ENCODE measurements around the gene EIF2S2.

DNA sequence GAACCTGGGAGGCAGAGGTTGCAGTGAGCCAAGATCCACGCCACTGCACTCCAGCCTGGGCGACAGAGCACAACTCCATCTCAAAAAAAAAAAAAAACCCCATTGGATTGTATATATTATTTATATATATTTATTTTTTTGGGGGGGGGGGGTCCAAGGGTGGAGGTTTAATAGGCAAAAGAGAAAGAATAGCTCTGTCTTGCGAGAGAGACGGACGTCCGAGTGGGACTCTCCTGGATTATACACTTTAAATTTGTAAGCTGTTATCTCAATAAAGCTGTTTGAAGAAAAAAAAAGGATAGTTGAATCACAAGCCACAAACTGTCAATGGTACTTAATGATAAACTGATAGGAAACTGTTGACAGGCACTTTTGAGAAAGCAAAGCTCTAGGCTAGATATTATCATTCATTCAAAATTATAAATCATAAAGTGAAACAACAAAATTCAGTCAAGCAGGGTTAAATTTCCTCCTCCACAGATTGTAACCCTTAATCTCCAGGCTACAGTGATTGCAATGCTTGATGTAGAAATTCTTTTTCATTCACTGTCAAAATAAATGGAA, 20.3 kb downstream of the EIF2S2 start:
- TF ChIP-seq CTCF (IDR thresholded peaks at IDR 0.05) (no peak), EZH2 (IDR thresholded peaks at IDR 0.05; ENCODE audit: borderline replicate concordance, insufficient read depth, low read depth, low read length, poor library complexity, severe bottlenecking) (no peak)
